Lower leg skin (tissue), 4 donors: ENCODE data around the gene EHD3. TPM values are rescaled to one million over a fixed set of nuclear protein-coding genes. Genes with fewer than 3 reads are reported as not detected.

ENCODE experiments used
- DNase-seq, 2 donors: peaks; one replicate each; pipeline ENCODE4 v3.0.0-alpha.2; 2019; ENCODE audit warnings: low spot score in 2 of 2
- H3K4me3 ChIP-seq: fragments of 200-600 bp; sonication (generic); 2 replicates; pipeline ENCODE4 v1.5.1; 2017; ENCODE audit warnings: mild to moderate bottlenecking, low read depth; ENCODE audit not compliant: poor library complexity, severe bottlenecking
- CTCF ChIP-seq, 3 donors: fragments of 450-650 bp; IDR thresholded peaks; one replicate each; pipeline ENCODE4 v1.5.1; 2016; ENCODE audit warnings: antibody characterized with exemption in 3 of 3, mild to moderate bottlenecking in 3 of 3, moderate library complexity in 2 of 3
- POLR2A ChIP-seq, 2 donors: fragments of 450-650 bp; IDR thresholded peaks; one replicate each; pipeline ENCODE4 v1.6.1; 2016 to 2017; ENCODE audit warnings: antibody characterized with exemption in 2 of 2, mild to moderate bottlenecking in 1 of 2, moderate library complexity in 1 of 2
- WGBS, 2 donors: methylation state at CpG; one replicate each; pipeline ENCODE4 v1.1.5; 2018; 5-methylcytosine and 5-hydroxymethylcytosine counted together
- intact Hi-C: fragments of 100-400 bp; cut with DNase I; formaldehyde crosslinking; loops from one replicate; pipeline ENCODE4 v1.15.0; 2023; ENCODE audit warnings: low total_unique reads
- total RNA-seq, 4 donors: library from RNA; depleted of rRNA; stranded (reverse); fragments of >200 nt; gene quantifications; one replicate each; pipeline ENCODE4 v1.1.0, GENCODE V29; 2016

EHD3 gene
- total RNA-seq, 4 donors from 2014 or later: 2.8 to 4.3 (median 3.5) TPM

DNA sequence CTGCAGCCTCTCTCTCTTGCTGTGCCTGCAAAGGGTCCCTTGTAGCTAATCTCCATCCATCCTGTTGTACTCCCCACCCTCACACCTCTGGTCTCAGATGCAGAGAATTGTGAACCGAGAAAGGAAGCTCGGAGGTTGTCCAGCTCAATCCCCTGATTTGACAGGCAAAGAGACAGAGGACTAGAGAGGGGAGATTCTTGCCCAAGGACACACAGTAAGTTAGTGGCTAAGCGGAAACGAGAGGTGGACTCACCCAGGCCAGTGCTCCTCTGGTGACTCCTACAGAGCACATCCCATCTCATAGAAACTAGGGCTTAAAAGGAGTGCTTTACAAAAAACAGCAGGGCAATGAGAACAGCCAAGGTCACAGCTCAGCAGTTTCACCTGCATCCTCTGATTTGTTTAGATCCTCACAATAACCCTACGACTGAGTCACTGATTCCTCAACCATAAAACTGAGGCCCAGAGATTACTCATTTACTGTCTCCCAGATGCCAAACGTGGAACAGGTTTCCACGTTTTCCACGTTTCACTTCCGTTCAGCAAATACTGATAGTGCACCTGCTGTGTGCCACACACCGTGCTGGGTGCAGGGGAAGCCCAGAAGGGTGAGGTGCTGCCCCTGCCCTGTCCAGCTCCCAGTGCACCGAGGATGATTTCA, 22.1 kb downstream of the EHD3 start:
- H3K4me3 ChIP-seq: no peak overlapping the region
- TF ChIP-seq CTCF (IDR thresholded peaks at IDR 0.05) (no peak), POLR2A (IDR thresholded peaks at IDR 0.05) (no peak)
- intact Hi-C loops: no loop called here
- no peak for DNase-seq
- 78 to 79% methylated on average over 11 of the region's 11 CpGs for WGBS, 2 donors

DNA sequence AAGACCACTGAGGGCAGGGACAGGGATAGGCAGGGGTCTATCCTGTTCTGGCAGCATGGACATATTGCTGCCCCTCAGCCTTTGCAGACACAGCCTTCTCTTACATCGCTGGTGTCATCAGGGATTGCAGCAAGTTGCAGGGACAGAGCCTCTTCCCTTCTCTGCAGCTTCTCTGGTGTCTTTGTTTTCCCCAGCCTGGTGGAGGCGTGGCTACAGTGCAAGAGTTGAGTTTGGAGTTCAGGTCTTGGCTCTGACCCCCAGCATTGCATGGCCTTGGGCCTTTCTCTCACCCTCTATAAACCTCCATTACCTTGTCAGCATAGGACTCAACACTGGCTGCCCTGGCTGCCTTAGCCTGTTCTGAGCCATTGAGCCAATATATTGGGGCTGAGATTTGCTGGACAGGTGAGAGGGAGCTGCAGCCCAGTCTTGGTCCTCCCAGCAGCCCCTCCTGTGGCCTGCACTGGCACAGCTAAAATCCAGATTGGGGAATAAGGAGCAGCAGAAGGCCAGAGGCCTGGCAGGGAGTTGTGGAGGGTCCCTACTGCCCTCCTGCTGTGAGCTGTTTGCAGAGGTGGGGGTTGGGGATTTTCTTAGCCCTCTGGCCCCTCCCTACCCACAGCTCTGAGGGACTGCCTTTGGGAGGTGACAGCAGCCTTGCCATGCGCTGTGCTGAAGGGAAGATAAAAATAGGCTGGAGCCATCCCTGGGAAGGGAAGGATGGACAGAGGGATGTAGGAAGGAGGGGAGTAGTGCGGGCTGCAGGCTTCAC, 22.8 kb downstream of the EHD3 start:
- TF ChIP-seq CTCF (IDR thresholded peaks at IDR 0.05): no peak
- no peak for TF ChIP-seq POLR2A (IDR thresholded peaks at IDR 0.05)
- 81 to 82% methylated on average over 4 of the region's 4 CpGs for WGBS, 2 donors
- intact Hi-C loops: no loop called here
- DNase-seq: no peak
- no peak overlapping the region for H3K4me3 ChIP-seq

DNA sequence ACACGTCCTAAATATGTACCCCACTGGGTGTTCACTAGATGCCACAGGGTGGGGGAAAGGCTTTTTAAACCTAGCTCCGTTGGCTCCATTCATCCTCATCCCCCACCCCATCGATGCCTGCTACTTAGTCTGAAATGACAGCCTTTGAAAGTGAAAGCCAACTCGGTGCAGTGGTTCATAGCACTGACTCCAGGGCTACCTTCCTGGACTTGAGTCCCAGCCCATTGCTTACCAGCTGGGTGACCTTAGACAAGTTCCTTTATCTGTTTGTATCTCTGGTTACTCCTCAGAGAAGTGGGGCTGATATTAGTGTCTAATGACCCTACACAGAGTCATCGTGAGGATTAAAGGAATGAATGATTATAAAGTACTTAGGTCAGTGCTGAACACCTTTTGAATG, 24.4 kb downstream of the EHD3 start:
- 85 to 87% methylated on average over 5 of the region's 5 CpGs for WGBS, 2 donors
- intact Hi-C loops: no loop called here
- TF ChIP-seq POLR2A (IDR thresholded peaks at IDR 0.05) (no peak), CTCF (IDR thresholded peaks at IDR 0.05) (no peak)
- no peak for DNase-seq
- H3K4me3 ChIP-seq: no peak overlapping the region

GRCh38 chr2:31259075-31259474, 25.1 kb downstream of the EHD3 start:
- 92 to 100% methylated on average over 3 of the region's 3 CpGs for WGBS, 2 donors
- TF ChIP-seq POLR2A (IDR thresholded peaks at IDR 0.05) (no peak), CTCF (IDR thresholded peaks at IDR 0.05) (no peak)
- intact Hi-C loops: no loop called here
- DNase-seq: no peak
- no peak overlapping the region for H3K4me3 ChIP-seq

DNA sequence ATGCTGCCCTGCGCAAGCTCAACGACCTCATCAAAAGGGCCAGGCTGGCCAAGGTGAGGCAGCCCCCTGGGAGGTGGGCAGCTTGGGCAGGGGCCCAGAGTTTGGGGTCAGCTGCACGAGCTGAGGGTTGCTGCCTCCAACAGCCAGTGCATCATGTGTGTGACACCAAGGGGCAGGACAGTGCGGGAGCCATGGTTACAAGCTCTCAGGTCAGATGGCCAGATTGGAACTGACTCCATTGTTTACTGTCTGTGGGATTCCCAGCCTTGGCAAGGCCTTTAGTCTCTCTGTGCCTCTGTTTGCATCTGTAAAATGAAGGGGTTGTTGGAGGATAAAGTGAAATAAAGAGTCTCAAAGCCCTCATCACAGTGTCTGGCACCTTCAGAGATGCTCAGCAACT, 26.9 kb downstream of the EHD3 start:
- 93 to 96% methylated on average over 4 of the region's 4 CpGs for WGBS, 2 donors

More for the DNA sequence above, 26.9 kb downstream of the EHD3 start:
- no peak for DNase-seq
- H3K4me3 ChIP-seq: no peak overlapping the region
- TF ChIP-seq CTCF (IDR thresholded peaks at IDR 0.05) (no peak), POLR2A (IDR thresholded peaks at IDR 0.05) (no peak)
- intact Hi-C loops: no loop called here
